Ascending aorta (tissue), 2 donors: ENCODE measurements around the gene RPL22L1. TPM values are rescaled to one million over a fixed set of nuclear protein-coding genes. Genes with fewer than 3 reads are reported as not detected.
"Not testable (repeated sequence)": the region's sequence is repeated elsewhere in the genome, so short reads cannot be mapped to it uniquely, and the experiment has no call there.

Source experiments
- DNase-seq, 2 donors: peaks; one replicate each; pipeline ENCODE4 v3.0.0-alpha.2; 2019; ENCODE audit warnings: low spot score in 2 of 2
- H3K27ac ChIP-seq, 2 donors: fragments of 200-600 bp; sonication (generic); one replicate each; pipeline ENCODE4 v1.5.1; 2016 to 2017; ENCODE audit warnings: mild to moderate bottlenecking in 1 of 2
- H3K27me3 ChIP-seq: fragments of 200-600 bp; sonication (generic); one replicate; pipeline ENCODE4 v1.5.1; 2017
- H3K36me3 ChIP-seq, 2 donors: fragments of 200-600 bp; sonication (generic); one replicate each; pipeline ENCODE4 v1.5.1; 2016
- H3K4me1 ChIP-seq, 2 donors: fragments of 200-600 bp; sonication (generic); one replicate each; pipeline ENCODE4 v1.5.1; 2016 to 2017; ENCODE audit warnings: mild to moderate bottlenecking in 1 of 2
- H3K4me3 ChIP-seq, 2 donors: fragments of 200-600 bp; sonication (generic); one replicate each; pipeline ENCODE4 v1.5.1; 2016 to 2017; ENCODE audit warnings: mild to moderate bottlenecking in 1 of 2
- H3K9me3 ChIP-seq, 2 donors: fragments of 200-600 bp; sonication (generic); one replicate each; pipeline ENCODE4 v1.5.1; 2016
- intact Hi-C: fragments of 100-400 bp; cut with DNase I; formaldehyde crosslinking; loops from one replicate; pipeline ENCODE4 v1.15.1; 2023
- total RNA-seq: library from RNA; depleted of rRNA; stranded (reverse); fragments of >200 nt; gene quantifications from one replicate; pipeline ENCODE4 v1.1.0, GENCODE V29; 2016
- TF ChIP-seq, protein P1 (sequence below), 3 experiments: fragments of 200-600 bp in 2 of 3; fragments of 450-650 bp in 1 of 3; sonication (generic) in 2 of 3; IDR thresholded peaks; one replicate each; pipeline ENCODE4 v1.5.1; 2016 to 2019; ENCODE audit warnings: antibody characterized with exemption in 3 of 3, mild to moderate bottlenecking in 1 of 3, moderate library complexity in 1 of 3

The RPL22L1 gene
- total RNA-seq, 1 donor from 2014 or later = 39.2 TPM

DNA sequence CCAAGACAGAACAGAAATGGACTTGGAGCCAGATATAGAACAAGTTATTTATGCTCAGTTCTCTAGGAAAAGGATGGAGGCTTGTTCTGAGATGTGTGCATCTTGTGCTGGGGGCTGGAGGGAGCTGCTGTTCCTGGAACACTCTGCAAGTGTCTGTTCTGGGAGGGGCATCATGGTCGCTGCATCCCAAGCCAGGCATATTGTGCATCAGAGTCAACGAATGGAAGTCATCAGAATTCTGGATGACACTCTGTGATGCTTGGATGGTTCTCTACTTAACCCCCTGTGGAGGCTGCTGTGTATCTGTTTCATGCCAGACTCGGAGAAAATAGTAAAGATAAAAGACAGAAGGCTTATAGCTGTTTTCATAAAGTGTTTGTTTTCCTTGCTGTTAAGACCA, 34.7 kb downstream of the RPL22L1 start:
- intact Hi-C loops = no loop called here
- H3K27ac ChIP-seq = no peak overlapping the region
- DNase-seq = no peak
- H3K4me3 ChIP-seq = no peak overlapping the region
- no peaks in the 10 kb centered on the region for H3K9me3 ChIP-seq
- H3K27me3 ChIP-seq = no peaks in the 10 kb centered on the region
- TF ChIP-seq, protein P1, sequence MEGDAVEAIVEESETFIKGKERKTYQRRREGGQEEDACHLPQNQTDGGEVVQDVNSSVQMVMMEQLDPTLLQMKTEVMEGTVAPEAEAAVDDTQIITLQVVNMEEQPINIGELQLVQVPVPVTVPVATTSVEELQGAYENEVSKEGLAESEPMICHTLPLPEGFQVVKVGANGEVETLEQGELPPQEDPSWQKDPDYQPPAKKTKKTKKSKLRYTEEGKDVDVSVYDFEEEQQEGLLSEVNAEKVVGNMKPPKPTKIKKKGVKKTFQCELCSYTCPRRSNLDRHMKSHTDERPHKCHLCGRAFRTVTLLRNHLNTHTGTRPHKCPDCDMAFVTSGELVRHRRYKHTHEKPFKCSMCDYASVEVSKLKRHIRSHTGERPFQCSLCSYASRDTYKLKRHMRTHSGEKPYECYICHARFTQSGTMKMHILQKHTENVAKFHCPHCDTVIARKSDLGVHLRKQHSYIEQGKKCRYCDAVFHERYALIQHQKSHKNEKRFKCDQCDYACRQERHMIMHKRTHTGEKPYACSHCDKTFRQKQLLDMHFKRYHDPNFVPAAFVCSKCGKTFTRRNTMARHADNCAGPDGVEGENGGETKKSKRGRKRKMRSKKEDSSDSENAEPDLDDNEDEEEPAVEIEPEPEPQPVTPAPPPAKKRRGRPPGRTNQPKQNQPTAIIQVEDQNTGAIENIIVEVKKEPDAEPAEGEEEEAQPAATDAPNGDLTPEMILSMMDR (IDR thresholded peaks at IDR 0.05) = no peak
- H3K36me3 ChIP-seq = no peaks in the 10 kb centered on the region
- no peaks in the 10 kb centered on the region for H3K4me1 ChIP-seq

DNA sequence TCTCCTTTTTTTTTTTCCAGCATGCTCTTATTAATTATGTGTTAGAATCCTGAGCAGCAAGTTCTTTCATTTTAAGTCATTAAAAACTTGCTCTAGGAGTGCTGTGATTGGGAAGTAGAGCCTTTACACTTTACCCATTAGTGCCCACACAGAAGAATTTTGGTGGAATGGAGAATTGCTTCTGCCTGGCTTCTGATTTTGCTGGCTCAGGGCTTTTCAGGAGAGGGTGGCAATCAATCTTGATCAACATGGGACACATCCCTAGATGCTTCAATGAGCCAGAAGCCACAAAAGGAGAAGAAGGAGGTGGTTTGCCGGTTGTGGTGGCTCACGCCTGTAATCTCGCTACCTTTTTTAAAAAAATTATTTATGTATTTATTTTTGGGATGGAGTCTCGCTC, 39.4 kb downstream of the RPL22L1 start:
- intact Hi-C loops = no loop called here

DNA sequence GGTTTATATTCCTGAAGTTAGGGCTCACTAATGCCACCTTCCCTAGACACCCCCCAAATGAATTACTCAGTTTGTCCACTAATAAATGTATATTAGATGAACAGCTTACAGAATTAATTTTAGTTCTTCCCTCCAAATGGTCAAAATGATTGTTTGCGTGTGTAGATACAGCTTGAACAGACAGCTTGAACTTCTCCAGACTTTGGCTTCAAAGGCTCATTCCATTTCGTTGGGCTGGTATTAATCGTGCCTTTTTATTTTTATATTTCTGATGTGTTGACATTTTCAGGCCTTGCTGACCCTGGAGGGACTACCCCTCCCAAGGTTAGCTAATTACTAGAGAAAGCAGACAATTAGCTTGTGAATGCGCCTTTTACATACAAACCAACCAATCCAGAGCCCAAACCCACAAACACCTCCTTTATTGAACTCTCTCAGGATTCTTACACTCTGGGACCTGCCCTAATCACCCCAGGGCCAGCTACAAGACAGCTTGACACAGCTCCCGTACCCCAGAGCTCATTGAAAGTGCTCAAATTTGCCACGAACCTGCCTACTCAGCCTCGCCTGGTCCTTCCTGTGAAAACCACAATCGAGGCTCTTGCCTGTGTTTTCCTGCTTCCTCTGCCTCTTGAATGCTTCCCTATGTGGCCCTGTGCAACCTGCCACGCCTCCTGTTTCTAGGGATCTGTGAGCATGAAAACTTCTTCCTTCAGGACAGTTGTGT, 40.3 kb downstream of the RPL22L1 start:
- intact Hi-C loops = no loop called here
- Histone ChIP-seq H3K27ac (no peak overlapping the region), H3K4me1 (no peaks in the 10 kb centered on the region), H3K9me3 (no peaks in the 10 kb centered on the region), H3K36me3 (no peaks in the 10 kb centered on the region), H3K27me3 (no peaks in the 10 kb centered on the region), H3K4me3 (no peak overlapping the region)
- TF ChIP-seq, protein P1 (IDR thresholded peaks at IDR 0.05) = no peak
- DNase-seq = no peak

More for the DNA sequence above, 39.4 kb downstream of the RPL22L1 start:
- Histone ChIP-seq H3K27ac (no peak overlapping the region), H3K27me3 (no peaks in the 10 kb centered on the region), H3K4me3 (no peak overlapping the region), H3K9me3 (no peaks in the 10 kb centered on the region), H3K36me3 (no peaks in the 10 kb centered on the region), H3K4me1 (no peaks in the 10 kb centered on the region)
- no peak for DNase-seq
- TF ChIP-seq, protein P1 (IDR thresholded peaks at IDR 0.05) = no peak

DNA sequence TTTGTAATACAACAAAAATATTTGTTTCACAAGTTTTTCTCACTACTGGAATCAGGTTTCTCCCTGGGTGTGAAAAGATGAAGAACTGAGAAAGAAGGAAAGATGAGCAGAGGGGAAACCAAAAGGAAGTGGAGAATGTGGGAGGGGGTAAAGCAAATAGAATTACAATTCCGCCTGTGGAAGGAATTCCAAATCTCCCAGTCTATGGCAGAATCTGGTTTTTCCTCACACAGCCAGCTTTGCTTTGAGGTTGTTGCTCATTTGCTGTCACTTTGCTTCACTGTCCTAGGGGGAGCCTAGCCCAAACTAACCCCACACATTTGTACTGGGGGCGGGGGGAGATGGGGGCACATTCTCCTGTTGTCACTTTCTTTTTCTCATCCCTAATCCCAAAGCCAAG, 43.9 kb downstream of the RPL22L1 start:
- TF ChIP-seq, protein P1 (IDR thresholded peaks at IDR 0.05) = no peak
- Histone ChIP-seq H3K4me1 (no peaks in the 10 kb centered on the region), H3K36me3 (no peaks in the 10 kb centered on the region), H3K27ac (no peak overlapping the region), H3K27me3 (no peaks in the 10 kb centered on the region), H3K9me3 (no peaks in the 10 kb centered on the region), H3K4me3 (no peak overlapping the region)
- intact Hi-C loops = no loop called here
- DNase-seq = no peak

DNA sequence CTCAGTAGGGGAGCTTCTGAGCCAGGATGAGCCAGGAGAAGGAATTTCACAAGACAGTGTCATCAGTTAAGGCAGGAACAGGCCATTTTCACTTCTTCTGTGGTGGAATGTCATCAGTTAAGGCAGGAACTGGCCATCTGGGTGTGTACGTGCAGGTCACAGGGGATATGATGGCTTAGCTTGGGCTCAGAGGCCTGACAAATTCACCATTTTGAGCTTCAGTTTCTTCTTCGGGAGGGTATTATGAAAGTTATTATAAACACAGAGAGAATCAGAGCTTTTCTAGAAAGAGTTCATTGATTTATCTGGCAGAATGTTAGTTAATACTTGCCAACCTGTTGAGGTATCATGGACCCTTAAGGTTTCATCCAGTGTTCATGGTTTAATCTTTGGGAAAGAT, 46.4 kb downstream of the RPL22L1 start:
- H3K27ac ChIP-seq, H3K4me3 ChIP-seq, H3K27me3 ChIP-seq, H3K9me3 ChIP-seq, DNase-seq, H3K36me3 ChIP-seq, H3K4me1 ChIP-seq, intact Hi-C loops: not testable (repeated sequence)

DNA sequence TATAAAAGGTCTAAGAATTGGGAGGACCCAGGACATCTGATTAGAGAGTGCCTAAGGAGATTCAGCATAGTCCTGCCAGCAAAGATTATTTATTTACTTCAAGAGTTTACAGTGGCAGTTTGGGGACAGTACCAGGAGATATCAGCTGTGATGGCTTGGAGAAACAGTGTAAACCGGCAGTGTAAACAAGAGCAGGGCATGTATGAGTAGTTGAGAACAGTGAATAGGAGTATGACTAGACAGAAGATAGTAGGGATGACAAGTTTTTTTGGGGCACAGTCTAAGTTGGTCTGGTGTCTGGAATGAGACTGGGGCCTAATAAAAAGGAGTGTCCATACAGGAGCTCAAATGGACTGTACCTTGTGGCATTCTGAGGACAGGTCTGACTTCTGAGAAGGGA, 51.7 kb downstream of the RPL22L1 start:
- H3K9me3 ChIP-seq, H3K27me3 ChIP-seq, H3K4me1 ChIP-seq, H3K4me3 ChIP-seq, intact Hi-C loops, H3K27ac ChIP-seq, DNase-seq, H3K36me3 ChIP-seq: not testable (repeated sequence)

DNA sequence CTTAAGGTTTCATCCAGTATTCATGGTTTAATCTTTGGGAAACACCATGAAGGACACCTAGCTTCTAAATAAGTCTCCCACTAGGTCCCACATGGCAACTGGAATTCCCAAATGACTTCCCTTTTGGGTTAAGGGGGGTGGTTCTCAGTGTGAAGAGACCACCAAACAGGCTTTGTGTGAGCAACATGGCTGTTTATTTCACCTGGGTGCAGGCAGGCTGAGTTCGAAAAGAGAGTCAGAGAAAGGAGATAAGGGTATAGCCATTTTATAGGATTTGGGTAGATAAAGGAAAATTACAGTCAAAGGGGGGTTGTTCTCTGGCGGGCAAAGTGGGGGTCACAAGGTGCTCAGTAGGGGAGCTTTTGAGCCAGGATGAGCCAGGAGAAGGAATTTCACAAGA, 52.5 kb downstream of the RPL22L1 start:
- H3K27ac ChIP-seq, intact Hi-C loops, H3K4me3 ChIP-seq, H3K9me3 ChIP-seq, H3K27me3 ChIP-seq, H3K36me3 ChIP-seq, H3K4me1 ChIP-seq, DNase-seq: not testable (repeated sequence)
